ENCODE measurements around the gene PJA1. TPM values are rescaled to one million over a fixed set of nuclear protein-coding genes. Genes with fewer than 3 reads are reported as not detected.
A peak's percentile ranks its signal among the peaks of the same experiment; 100 is the strongest.

The PJA1 gene
- total RNA-seq, 2 donors from 2014 or later = 32.0 to 32.6 TPM

DNA sequence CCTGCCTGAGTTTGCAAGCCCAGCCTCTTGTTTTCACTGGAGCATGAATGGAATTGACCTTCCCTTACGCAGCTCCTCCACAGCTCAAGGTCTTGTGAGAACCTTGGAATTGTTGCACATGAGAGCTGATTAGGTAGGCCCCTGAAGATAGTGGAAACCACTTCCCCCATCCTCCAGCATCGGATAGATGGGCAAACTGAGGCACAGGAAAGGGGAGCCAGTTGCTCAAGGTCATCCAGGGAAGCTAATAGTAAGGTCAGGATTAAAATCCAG lies 27.2 kb downstream of the PJA1 start:
- no peak overlapping the region for H3K9ac ChIP-seq (ENCODE audit: extremely low read depth, low read length, poor library complexity, severe bottlenecking)
- no peaks in the 10 kb centered on the region for H3K9me3 ChIP-seq (ENCODE audit: control insufficient read depth, low read length)
- Mint-ChIP-seq H3K4me3 (no peak overlapping the region), H3K4me1 (peaks cover 11% of the 10 kb centered on the region), H3K36me3 (ENCODE audit: low read depth) (no peaks in the 10 kb centered on the region), H3K27me3 (ENCODE audit: insufficient read depth) (peaks cover 1% of the 10 kb centered on the region), H3K9me3 (peaks cover 46% of the 10 kb centered on the region), H3K27ac (peak overlapping the region; percentile 91)
- DNase-seq = no peak
- no peak overlapping the region for H3K4me3 ChIP-seq (ENCODE audit: low read length)
- H3K27ac ChIP-seq (ENCODE audit: low read depth, low read length) = peak overlapping the region; percentile 97
- H3K27me3 ChIP-seq (ENCODE audit: control insufficient read depth, insufficient read depth, low read length, poor library complexity, severe bottlenecking) = no peaks in the 10 kb centered on the region
- H3K4me1 ChIP-seq (ENCODE audit: control insufficient read depth, insufficient read depth, low read length) = no peaks in the 10 kb centered on the region
- no peak for TF ChIP-seq CTCF (conservative IDR thresholded peaks at IDR 0.05)
- H3K36me3 ChIP-seq (ENCODE audit: control insufficient read depth, insufficient read depth, low read length) = no peaks in the 10 kb centered on the region
- 94% methylated on average over 2 of the region's 2 CpGs; no CpG with 5 or more reads in 1 of the 2 experiments for WGBS, 2 experiments (ENCODE audit: insufficient coverage in 1 of 2, insufficient read length in 1 of 2)

DNA sequence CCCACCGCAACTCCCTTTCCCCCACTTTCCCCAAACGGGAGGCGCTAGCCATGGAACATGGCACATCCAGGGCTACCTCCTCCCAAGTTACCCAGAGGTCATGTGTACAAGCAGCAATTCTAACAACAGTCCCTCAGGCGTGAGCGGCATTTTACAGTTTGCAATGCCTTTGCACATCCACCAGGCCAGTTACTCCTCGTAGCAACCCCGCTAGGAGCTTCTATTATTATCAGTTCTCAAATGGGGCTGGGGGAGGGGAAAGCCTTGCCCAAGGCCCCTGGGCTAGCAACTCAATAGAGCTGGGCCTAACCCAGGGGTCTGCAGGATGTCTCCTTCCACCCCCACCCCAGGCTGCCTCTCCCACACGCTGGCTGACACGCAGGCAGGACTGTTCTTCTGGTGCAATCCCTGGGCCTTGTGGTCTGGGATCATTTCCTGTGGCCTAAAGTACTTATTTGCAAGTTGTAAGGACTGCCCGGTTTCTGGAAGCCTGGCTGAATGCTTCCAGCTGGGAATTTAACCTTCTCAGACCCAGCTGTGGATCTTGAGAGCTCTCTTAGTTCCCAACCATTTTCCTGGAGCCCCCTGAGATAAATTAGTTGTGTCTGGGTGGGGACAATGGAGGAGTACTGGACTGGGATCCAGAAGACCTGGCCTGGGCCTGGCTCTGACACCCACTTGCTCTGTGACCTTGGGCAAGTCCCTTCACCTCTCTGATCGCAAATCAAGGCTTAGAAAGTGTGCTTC lies 27.7 kb downstream of the PJA1 start:
- Histone ChIP-seq H3K27me3 (ENCODE audit: control insufficient read depth, insufficient read depth, low read length, poor library complexity, severe bottlenecking) (no peaks in the 10 kb centered on the region), H3K27ac (ENCODE audit: low read depth, low read length) (peak overlapping the region; percentile 97), H3K4me3 (ENCODE audit: low read length) (no peak overlapping the region), H3K9me3 (ENCODE audit: control insufficient read depth, low read length) (no peaks in the 10 kb centered on the region), H3K9ac (ENCODE audit: extremely low read depth, low read length, poor library complexity, severe bottlenecking) (no peak overlapping the region), H3K4me1 (ENCODE audit: control insufficient read depth, insufficient read depth, low read length) (no peaks in the 10 kb centered on the region), H3K36me3 (ENCODE audit: control insufficient read depth, insufficient read depth, low read length) (no peaks in the 10 kb centered on the region)
- peak; percentile 76 for DNase-seq
- peaks cover 43% of the 10 kb centered on the region for H3K9me3 Mint-ChIP-seq
- peak overlapping the region; percentile 43 for H3K4me3 Mint-ChIP-seq
- no peaks in the 10 kb centered on the region for H3K36me3 Mint-ChIP-seq (ENCODE audit: low read depth)
- H3K27me3 Mint-ChIP-seq (ENCODE audit: insufficient read depth) = peaks cover 1% of the 10 kb centered on the region
- peaks cover 6% of the 10 kb centered on the region for H3K4me1 Mint-ChIP-seq
- peak; percentile 10 for TF ChIP-seq CTCF (conservative IDR thresholded peaks at IDR 0.05)
- peak overlapping the region; percentile 91 for H3K27ac Mint-ChIP-seq
- WGBS, 2 experiments (ENCODE audit: insufficient coverage in 1 of 2, insufficient read length in 1 of 2) = 30 to 50% methylated on average over 3 to 10 of the region's 11 CpGs

GRCh38 chrX:69136546-69137331 lies 28.5 kb downstream of the PJA1 start:
- Mint-ChIP-seq H3K4me3 (peak overlapping the region; percentile 43), H3K27me3 (ENCODE audit: insufficient read depth) (peaks cover 1% of the 10 kb centered on the region), H3K27ac (peak overlapping the region; percentile 91), H3K36me3 (ENCODE audit: low read depth) (no peaks in the 10 kb centered on the region), H3K9me3 (peaks cover 44% of the 10 kb centered on the region), H3K4me1 (peaks cover 7% of the 10 kb centered on the region)
- no peak for TF ChIP-seq CTCF (conservative IDR thresholded peaks at IDR 0.05)
- Histone ChIP-seq H3K4me1 (ENCODE audit: control insufficient read depth, insufficient read depth, low read length) (no peaks in the 10 kb centered on the region), H3K4me3 (ENCODE audit: low read length) (peak overlapping the region; percentile 40), H3K9ac (ENCODE audit: extremely low read depth, low read length, poor library complexity, severe bottlenecking) (no peak overlapping the region), H3K27me3 (ENCODE audit: control insufficient read depth, insufficient read depth, low read length, poor library complexity, severe bottlenecking) (no peaks in the 10 kb centered on the region), H3K27ac (ENCODE audit: low read depth, low read length) (peak overlapping the region; percentile 97), H3K36me3 (ENCODE audit: control insufficient read depth, insufficient read depth, low read length) (no peaks in the 10 kb centered on the region), H3K9me3 (ENCODE audit: control insufficient read depth, low read length) (no peaks in the 10 kb centered on the region)
- WGBS, 2 experiments (ENCODE audit: insufficient coverage in 1 of 2, insufficient read length in 1 of 2) = 15 to 20% methylated on average over 2 to 37 of the region's 42 CpGs
- peak; percentile 80 for DNase-seq

Data from endodermal cell (in vitro differentiated cells).